ENCODE data around the gene CDC42SE2.

DNA sequence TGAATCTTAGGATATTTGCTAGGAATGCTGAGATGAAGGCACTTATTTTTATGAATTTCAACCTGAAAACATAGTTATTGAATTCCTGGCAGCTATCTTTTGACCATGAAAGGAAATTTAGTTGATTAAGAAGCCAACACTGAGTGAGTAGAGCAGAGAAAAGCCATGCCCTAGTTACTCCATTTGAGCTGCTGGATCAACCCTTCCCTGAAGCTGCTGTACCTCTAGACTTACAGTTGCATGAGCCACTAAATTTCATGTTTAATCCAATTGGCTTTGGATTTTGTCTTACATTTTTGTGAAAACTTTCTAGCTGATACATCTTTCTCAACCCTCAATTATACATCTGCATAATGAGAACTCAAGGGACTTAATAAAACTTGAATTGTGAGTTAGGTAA is 54.6 kb downstream of the CDC42SE2 start:
- TF ChIP-seq, protein P1, sequence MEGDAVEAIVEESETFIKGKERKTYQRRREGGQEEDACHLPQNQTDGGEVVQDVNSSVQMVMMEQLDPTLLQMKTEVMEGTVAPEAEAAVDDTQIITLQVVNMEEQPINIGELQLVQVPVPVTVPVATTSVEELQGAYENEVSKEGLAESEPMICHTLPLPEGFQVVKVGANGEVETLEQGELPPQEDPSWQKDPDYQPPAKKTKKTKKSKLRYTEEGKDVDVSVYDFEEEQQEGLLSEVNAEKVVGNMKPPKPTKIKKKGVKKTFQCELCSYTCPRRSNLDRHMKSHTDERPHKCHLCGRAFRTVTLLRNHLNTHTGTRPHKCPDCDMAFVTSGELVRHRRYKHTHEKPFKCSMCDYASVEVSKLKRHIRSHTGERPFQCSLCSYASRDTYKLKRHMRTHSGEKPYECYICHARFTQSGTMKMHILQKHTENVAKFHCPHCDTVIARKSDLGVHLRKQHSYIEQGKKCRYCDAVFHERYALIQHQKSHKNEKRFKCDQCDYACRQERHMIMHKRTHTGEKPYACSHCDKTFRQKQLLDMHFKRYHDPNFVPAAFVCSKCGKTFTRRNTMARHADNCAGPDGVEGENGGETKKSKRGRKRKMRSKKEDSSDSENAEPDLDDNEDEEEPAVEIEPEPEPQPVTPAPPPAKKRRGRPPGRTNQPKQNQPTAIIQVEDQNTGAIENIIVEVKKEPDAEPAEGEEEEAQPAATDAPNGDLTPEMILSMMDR (IDR thresholded peaks at IDR 0.05): no peak
- TF ChIP-seq POLR2A (IDR thresholded peaks at IDR 0.05): no peak

All from esophagus squamous epithelium (tissue), 4 donors.